DMS 273 (cell line): Measurements from ENCODE around the gene ARFRP1.

Experiments used
- DNase-seq: peaks from one replicate; lab custom pipeline; 2025; ENCODE audit not compliant: unreplicated experiment; lab: John Stamatoyannopoulos, UW

The ARFRP1 gene

GRCh38 chr20:63692436-63693082 is 15.2 kb downstream of the ARFRP1 start:
- DNase-seq = peak; percentile 53

DNA sequence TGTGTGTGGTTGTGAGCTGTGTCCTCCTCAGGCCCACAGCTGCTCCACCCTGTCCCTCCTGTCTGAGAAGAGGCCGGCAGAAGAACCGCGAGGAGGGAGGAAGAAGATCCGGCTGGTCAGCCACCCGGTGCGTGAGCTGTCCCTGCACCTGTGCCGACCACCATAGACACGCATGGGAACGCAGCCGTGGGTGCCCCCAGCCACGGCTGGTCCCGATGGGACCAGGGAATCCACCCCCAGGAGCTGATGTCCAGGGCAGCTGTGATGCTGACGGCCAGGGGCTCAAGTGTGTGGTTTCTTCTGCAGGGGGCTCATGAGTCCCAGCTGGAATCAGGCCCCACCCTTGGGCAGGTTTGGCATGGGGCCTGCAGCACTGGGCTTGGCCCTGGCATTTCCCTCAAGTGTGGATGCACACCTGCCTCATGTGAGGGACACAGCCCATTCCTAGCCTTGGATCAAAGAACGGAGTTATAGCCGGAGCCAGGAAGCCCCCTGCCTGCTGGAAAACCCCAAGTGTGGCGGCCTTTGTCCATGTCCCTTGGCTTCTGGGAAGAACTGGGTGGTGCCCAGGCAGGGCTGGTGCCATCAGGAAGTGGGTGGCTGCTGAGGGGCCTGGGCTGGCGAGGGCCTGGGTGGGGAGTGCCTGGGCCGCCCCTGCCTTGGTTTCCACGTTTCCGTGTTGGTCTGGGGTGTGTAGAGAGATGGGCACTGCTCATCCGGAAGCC is 15.9 kb downstream of the ARFRP1 start:
- DNase-seq = no peak

DNA sequence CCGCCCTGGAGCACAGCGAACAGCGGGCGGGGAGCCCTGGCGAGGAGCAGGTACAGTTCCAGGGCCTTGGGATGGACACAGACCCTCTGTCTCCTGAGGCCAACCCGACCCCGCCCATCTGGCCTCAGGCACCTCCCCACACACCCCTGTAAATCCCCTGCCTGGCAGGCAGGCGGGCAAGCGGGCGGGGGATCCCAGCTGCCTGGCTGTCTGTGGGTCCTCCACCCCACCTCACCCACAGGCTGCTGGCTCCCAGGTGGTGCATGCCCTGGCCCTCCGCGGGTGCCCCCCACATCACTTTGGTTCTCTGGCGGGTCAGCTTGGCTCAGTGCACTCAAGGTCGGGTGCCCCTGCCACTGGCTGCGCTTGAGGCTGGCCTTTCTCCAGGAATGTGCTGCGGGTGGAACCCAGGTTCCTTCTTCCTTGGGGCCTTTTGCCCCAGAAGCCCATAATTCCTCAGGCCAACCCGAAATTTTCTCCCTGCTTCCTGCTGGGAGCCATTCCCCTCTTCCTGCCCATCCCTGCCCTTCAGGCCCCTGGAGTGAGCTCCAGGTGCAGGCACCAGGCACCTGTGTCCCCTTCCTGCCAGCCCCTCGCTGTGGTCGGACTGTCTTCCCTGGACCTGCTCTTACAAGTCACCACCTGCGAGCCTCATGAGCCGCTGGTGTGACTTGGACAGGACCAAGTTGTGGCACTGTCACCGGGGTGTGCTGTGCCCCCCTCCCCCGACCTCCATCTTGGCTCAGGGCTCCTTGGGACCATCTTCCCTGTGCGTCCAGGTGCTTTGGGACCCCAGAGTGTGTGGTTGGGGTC is 16.7 kb downstream of the ARFRP1 start:
- peak; percentile 44 for DNase-seq

DNA sequence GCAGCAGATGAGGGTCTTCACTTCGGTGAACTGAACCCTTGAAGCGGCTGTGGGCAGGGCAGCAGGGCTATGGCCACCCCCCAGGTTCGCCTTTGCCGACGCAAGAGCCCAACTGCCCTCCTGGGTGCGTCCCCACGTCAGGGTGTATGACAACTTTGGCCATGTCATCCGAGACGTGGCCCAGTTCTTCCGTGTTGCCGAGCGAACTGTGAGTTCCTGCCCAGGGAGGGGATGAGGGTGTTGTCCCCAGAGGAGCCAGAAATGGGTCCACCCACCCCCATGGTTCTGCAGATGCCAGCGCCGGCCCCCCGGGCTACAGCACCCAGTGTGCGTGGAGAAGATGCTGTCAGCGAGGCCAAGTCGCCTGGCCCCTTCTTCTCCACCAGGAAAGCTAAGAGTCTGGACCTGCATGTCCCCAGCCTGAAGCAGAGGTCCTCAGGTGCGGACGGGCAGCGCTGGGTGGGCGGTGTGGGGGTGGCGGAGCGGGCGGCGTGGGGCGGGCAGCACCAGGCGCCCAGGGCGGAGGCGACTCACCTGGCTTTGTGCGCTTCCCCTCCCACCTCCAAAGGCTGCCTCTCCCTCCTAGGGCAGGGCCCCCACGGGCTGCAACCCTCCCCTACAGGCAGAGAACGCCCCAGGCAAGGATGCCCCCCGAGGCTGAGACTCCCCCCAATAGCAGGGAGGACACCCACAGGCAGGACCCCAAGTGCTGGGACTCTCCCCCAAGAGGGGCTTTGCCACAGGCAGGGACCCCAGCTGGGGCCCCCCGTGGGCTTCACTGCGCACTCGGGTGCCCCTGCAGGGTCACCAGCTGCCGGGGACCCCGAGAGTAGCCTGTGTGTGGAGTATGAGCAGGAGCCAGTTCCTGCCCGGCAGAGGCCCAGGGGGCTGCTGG is 17.5 kb downstream of the ARFRP1 start:
- no peak for DNase-seq

DNA sequence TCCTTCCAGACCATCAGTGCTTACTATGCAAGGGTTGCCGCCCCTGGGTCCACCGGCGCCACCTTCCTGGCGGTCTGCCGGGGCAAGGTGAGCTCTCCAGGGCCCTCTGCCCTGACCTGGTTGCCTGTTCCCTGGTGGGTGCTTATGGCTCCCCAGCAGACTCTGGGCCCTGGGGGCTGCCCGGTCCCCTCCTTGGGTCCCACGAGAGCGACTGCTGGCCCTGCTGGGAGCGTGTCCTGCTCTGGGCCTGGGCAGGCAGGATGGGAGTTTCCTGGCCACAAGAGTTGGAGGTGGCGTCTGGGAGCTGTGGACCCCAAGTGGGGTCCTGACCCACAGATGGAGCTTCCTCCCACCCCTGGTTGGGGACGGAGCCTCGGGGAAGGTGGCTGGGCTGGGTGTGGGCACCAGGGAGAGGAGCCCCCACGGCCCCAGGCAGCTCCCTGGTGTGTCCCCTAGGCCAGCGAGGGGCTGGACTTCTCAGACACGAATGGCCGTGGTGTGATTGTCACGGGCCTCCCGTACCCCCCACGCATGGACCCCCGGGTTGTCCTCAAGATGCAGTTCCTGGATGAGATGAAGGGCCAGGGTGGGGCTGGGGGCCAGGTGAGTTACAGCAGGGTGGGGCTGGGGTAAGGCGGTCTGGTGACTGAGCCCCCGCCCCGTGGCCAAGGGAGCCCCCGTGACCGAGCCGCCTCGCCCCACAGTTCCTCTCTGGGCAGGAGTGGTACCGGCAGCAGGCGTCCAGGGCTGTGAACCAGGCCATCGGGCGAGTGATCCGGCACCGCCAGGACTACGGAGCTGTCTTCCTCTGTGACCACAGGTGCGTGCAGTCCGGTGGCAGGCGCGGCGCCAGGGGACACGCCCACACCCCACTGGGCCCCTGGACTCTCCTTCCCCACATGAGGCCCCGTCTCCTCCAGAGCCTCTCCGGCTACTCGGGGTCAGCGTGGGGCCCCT is 18.5 kb downstream of the ARFRP1 start:
- no peak for DNase-seq

DNA sequence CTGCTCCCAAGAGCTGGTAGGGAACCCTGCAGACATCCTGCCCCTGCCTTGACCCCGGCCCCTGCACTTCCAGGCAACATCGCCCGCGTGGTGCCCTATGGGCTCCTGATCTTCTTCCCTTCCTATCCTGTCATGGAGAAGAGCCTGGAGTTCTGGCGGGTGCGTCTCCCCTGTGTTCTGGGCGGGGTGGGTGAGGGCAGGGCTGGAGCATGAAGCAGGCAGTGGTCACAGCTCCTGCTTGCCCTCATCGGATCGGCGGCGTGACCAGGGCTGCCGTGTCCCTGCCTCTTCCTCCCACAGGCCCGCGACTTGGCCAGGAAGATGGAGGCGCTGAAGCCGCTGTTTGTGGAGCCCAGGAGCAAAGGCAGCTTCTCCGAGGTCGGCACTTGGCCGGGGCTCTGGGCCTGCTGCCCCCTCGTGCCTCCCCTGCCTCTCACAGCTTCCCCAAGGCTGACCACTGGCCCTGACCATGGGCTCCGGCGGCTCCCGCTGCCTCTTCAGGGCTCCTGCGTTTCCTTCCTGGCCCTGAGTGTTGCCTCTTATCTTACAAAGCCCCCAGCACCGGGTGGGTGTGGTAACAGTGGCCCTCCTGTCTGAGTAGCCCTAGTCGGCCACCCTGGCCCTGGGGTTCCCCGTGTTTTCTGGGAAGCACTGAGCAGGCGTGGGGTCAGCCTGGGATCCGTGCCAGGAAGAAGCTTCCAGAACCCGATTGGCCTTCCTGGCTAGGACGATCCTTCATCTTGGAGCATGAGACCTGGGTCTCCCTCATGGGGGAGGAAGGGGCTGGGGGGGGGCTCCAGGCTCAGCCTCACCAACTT is 19.3 kb downstream of the ARFRP1 start:
- DNase-seq = no peak

DNA sequence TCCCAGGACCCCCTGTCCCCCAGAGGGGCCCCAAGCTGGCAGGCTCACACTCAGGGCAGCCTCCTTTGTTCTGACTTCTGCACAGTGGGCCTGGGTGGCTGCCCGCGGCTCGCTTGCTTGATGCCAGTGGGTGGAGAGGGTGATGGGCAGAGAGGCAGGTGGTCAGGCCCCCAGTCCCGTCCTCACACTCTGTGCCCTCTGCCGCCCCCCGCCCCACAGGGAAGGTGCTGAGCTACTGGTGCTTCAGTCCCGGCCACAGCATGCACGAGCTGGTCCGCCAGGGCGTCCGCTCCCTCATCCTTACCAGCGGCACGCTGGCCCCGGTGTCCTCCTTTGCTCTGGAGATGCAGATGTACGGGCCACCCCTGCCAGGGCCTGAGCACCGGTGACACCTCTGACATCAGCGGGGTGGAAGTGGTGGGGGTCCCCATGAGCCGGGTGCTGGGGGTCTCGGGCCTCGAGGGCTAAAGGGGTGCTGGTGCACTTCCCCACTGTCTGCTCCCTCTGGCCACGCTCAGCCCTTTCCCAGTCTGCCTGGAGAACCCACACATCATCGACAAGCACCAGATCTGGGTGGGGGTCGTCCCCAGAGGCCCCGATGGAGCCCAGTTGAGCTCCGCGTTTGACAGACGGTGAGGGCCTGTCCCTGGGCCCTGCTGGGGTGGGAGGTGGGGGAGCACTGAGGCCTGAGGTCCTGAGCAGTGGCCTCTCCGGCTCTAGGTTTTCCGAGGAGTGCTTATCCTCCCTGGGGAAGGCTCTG is 20.2 kb downstream of the ARFRP1 start:
- DNase-seq = no peak

- no peak for DNase-seq
Observed at GRCh38 chr20:63686492-63687321, 21.1 kb downstream of the ARFRP1 start.

DNA sequence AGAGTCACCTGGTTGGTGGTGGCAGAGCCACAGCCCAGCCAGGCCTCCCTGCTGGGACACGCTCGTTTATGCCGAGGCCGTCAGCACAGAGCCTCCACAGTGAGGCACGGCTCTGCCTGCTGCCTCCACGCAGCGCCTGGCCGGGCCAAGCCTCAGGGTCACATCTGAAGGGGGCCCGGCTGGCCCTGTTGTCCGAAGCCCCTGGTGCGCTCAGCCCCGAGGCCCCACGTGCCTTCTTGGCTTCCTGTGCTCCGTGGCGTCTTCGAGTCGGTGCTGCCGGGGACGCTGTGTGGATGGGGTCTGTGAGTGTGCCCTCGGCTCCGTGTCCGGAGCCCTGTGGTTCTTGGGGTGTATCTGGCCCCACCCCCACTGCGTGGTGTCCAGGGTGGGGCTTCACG is 21.7 kb downstream of the ARFRP1 start:
- no peak for DNase-seq

DNA sequence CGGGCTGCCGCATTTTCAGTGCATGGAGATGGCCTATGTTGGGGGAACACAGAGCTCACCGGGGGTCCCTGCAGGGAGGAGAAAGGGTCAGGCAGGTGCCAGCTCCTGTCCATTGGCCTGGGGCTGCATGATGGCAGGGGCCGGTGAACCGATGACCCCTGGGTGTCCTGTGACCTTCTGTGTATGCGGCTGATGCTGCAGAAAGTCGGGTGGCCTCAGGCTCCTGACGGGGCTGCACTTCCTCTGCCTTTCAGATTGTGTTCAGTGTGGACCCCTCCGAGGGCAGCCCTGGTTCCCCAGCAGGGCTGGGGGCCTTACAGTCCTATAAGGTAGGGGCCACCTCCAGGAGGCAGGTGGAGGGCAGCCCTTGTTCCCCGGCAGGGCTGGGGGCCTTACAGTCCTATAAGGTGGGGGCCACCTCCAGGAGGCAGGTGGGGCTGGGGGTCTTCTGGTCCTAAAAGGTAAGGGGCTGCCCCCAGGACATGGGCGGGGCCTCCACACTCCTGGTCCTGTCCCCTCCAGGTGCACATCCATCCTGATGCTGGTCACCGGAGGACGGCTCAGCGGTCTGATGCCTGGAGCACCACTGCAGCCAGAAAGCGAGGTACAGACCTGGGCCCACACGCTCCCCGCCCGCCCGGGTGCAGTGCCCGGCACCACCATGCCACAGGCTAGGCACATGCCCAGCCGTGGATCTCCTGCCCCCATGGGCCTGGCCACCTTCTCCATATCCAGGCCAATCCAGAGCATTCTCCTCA is 22.3 kb downstream of the ARFRP1 start:
- DNase-seq = no peak

GRCh38 chr20:63682384-63683139 is 25.2 kb downstream of the ARFRP1 start:
- DNase-seq = no peak

GRCh38 chr20:63681609-63682142 is 26.1 kb downstream of the ARFRP1 start:
- no peak for DNase-seq

DNA sequence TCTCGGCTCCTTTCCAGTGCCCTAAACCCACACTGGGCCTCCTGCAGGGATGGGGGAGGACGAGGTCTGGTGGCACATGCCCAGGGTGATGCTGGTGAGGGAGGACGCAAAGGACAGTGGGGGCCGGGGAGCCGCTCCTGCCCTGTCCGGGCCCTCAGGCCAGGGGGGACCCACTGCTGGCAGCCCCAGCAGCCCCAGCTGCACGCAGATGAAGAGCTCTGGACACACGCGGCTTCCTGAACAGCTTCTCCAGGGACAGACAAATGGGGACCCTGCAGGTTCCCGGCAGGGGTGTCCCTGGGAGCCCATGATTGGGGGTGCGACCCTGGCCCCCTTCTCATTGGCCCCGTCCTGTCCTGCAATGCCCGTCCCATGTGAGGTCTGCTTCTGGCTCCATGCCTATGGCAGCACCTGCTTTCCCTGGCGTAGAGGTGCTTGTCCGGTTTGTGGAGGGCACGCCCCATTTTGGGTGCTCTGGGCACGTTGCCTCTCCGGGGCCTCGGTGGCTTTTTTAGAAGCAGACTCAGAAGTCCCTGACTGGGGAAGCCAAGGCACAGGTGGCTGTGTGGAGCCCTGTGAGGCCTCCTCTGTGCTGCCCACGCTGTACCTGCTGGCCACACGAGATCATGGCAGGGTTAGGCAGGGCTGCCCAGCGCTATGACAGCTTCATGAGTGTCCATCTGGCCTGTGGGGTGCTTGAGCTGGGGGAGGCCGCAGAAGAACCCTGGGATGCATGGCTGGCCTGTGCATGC is 26.7 kb downstream of the ARFRP1 start:
- DNase-seq = no peak

DNA sequence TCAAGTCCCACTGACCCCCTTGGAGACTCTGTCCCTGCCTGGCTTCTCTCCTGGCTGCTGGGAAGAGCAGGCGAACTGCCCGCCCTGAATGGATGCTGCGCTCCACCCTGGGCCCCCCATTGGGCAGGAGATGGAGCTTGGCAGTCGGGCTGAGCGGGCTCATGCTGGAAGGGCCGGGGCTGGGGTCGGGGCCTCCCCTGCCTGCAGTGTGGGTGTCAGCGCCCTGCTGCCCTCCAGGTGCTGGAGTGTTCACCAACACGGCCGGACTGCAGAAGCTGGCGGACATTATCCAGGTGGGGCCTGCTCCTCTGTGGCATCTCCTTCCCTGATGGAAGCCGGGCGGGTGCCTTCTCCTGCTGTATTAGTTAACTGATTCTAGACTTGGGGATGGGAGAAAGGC is 27.3 kb downstream of the ARFRP1 start:
- DNase-seq = no peak

DNA sequence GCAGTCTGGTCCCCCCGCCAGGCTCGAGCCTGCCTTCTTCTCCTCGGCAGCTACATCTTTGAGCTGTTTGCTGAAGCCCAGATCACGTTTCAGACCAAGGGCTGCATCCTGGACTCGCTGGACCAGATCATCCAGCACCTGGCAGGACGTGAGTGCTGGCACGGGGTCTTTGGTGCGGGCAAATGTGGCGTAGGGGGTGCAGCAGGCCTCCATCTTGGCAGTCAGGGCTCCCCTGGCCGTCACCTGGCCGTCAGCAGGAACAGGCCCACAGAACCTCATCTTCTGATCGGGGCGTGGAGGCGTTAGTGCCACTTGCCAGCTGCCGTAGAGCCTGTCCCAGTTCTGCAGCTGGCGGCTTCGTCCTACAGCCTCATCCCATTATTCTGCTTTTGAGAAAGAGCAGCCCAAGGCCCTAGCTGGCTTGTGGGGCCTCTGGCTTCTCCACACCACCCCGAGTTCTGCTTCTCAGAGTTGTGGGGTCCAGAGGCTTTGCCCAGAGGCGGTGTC is 27.9 kb downstream of the ARFRP1 start:
- no peak for DNase-seq
